A549 (cell line): ENCODE measurements around the gene WIZ.

Experiments used
- ESRRA ChIP-seq: fragments of 150-350 bp; IDR thresholded peaks from 2 replicates; pipeline ENCODE4 v1.6.1; 2014; ENCODE audit warnings: mild to moderate bottlenecking, low read length, borderline replicate concordance
- HDAC2 ChIP-seq: fragments of 200-600 bp; sonication (generic); IDR thresholded peaks from 2 replicates; pipeline ENCODE4 v1.6.1; 2016
- JUNB ChIP-seq: fragments of >200 bp; sonication (Bioruptor Twin); formaldehyde crosslinking; IDR thresholded peaks from 2 replicates; pipeline ENCODE4 v1.6.1; 2016
- MAFK ChIP-seq: fragments of 450-650 bp; IDR thresholded peaks from 2 replicates; pipeline ENCODE4 v1.6.1; 2014; ENCODE audit not compliant: partially characterized antibody
- MAX ChIP-seq: IDR thresholded peaks from 2 replicates; pipeline ENCODE4 v1.6.1; 2012
- MAZ ChIP-seq: fragments of 150-350 bp; IDR thresholded peaks from 2 replicates; pipeline ENCODE4 v1.6.1; 2014; ENCODE audit warnings: antibody characterized with exemption, low read depth, low read length, borderline replicate concordance
- POLR2A ChIP-seq: IDR thresholded peaks from 2 replicates; pipeline ENCODE4 v1.6.1; 2012; ENCODE audit warnings: mild to moderate bottlenecking, low read length
- POLR2AphosphoS2 ChIP-seq: conservative IDR thresholded peaks from 2 replicates; pipeline ENCODE4 v1.6.1; 2012; ENCODE audit warnings: low read length, improper control_type of control experiment, inconsistent platforms
- RCOR1 ChIP-seq: fragments of 150-350 bp; IDR thresholded peaks from 2 replicates; pipeline ENCODE4 v1.6.1; 2014; ENCODE audit warnings: antibody characterized with exemption, low read length, low read depth
- RNF2 ChIP-seq: fragments of 200-600 bp; sonication (generic); IDR thresholded peaks from 2 replicates; pipeline ENCODE4 v1.6.1; 2016; ENCODE audit warnings: low read depth, mild to moderate bottlenecking, antibody characterized with exemption, moderate library complexity, borderline replicate concordance
- ZFP36 ChIP-seq: fragments of 450-650 bp; IDR thresholded peaks from 2 replicates; pipeline ENCODE4 v1.6.1; 2014; ENCODE audit warnings: borderline replicate concordance; ENCODE audit not compliant: partially characterized antibody
- TF ChIP-seq, protein P1 (sequence below): fragments of 450-650 bp; IDR thresholded peaks from 2 replicates; pipeline ENCODE4 v1.6.1; 2014; ENCODE audit warnings: antibody characterized with exemption
- TF ChIP-seq, protein P2 (sequence below): fragments of >200 bp; sonication (Bioruptor Twin); formaldehyde crosslinking; IDR thresholded peaks from 3 replicates; pipeline ENCODE4 v1.5.1; 2016

GRCh38 chr19:15475611-15476010 is 25.9 kb upstream of the WIZ start:
- TF ChIP-seq POLR2A (no peak), POLR2AphosphoS2 (no peak), ESRRA (no peak), RNF2 (no peak), MAX (no peak), JUNB (no peak), HDAC2 (no peak), RCOR1 (no peak), ZFP36 (no peak), MAZ (no peak), MAFK (no peak)
- TF ChIP-seq, protein P1, sequence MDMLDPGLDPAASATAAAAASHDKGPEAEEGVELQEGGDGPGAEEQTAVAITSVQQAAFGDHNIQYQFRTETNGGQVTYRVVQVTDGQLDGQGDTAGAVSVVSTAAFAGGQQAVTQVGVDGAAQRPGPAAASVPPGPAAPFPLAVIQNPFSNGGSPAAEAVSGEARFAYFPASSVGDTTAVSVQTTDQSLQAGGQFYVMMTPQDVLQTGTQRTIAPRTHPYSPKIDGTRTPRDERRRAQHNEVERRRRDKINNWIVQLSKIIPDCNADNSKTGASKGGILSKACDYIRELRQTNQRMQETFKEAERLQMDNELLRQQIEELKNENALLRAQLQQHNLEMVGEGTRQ: no peak
- TF ChIP-seq, protein P2, sequence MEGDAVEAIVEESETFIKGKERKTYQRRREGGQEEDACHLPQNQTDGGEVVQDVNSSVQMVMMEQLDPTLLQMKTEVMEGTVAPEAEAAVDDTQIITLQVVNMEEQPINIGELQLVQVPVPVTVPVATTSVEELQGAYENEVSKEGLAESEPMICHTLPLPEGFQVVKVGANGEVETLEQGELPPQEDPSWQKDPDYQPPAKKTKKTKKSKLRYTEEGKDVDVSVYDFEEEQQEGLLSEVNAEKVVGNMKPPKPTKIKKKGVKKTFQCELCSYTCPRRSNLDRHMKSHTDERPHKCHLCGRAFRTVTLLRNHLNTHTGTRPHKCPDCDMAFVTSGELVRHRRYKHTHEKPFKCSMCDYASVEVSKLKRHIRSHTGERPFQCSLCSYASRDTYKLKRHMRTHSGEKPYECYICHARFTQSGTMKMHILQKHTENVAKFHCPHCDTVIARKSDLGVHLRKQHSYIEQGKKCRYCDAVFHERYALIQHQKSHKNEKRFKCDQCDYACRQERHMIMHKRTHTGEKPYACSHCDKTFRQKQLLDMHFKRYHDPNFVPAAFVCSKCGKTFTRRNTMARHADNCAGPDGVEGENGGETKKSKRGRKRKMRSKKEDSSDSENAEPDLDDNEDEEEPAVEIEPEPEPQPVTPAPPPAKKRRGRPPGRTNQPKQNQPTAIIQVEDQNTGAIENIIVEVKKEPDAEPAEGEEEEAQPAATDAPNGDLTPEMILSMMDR: no peak
